ENCODE results near the gene NREP. TPM values are rescaled to one million over a fixed set of nuclear protein-coding genes. Genes with fewer than 3 reads are reported as not detected.

The NREP gene
- total and polyA plus RNA-seq, 2 donors (not counting 3 experiments of a cell fraction or from before 2014, with no cell fraction given) = 96.7 to 112 TPM

DNA sequence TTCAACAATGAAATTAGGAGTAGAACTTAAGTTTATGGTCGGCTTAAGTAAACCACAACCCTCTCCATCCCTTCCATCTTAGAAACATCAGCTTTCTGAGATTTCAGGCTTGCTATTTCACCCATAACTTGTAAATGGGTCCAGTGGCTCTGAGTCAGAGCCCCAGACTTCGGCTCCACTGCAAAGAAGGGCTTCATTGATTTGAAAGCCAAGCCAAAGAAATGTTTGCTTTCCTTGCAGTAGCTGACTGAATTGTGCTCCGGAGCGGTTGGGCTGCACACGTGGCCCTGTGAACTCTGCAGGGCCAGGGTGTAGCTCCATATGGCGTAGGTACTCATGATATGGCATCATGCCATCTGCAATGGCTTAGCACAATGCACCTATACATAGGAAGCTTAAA is 57.0 kb downstream of the NREP start:
- no peaks in the 10 kb centered on the region for H3K79me2 ChIP-seq (ENCODE audit: control insufficient read depth, insufficient read depth, low read length)
- no peak overlapping the region for H3K27ac ChIP-seq (ENCODE audit: insufficient read depth, low read depth, low read length)
- dilution Hi-C loops (cut with MboI; ENCODE audit: extremely low pct_ligation_motif_present, low sequenced_read_pairs) = no loop called here
- BruUV-seq (replicated peaks) = no TSS peak
- H3K9me3 ChIP-seq (replicated peaks; ENCODE audit: control insufficient read depth, insufficient read depth, low read length) = no peaks in the 10 kb centered on the region
- intact Hi-C loops (cut with micrococcal nuclease) = no loop called here
- no peak overlapping the region for H2AFZ ChIP-seq (ENCODE audit: low read depth, low read length)
- peaks cover 12% of the 10 kb centered on the region for H3K4me1 ChIP-seq (ENCODE audit: control insufficient read depth, extremely low read depth, insufficient read depth, low read length)
- FAIRE-seq = no peak
- H3K27me3 ChIP-seq (ENCODE audit: control insufficient read depth in 2 of 2, insufficient read depth in 2 of 2, low read length in 2 of 2) = no peaks in the 10 kb centered on the region
- POLR2A ChIA-PET = no interaction called here
- H3K4me2 ChIP-seq (ENCODE audit: insufficient read depth, low read length) = no peak overlapping the region
- no peaks in the 10 kb centered on the region for H3K36me3 ChIP-seq (ENCODE audit: control insufficient read depth in 2 of 2, extremely low read depth in 1 of 2, insufficient read depth in 2 of 2, low read length in 2 of 2)
- H3K4me3 ChIP-seq (replicated peaks in 1 of 3; ENCODE audit: insufficient read depth in 1 of 3, low read depth in 1 of 3, low read length in 3 of 3) = no peak overlapping the region
- no peak for DNase-seq (ENCODE audit: low read depth, low spot score)
- no peak for TF ChIP-seq POLR2A (IDR thresholded peaks at IDR 0.05; ENCODE audit: low read depth, low read length)
- no peak for TF ChIP-seq MAX (IDR thresholded peaks at IDR 0.05; ENCODE audit: insufficient read depth, insufficient read length)
- TF ChIP-seq JUN (IDR thresholded peaks at IDR 0.05; ENCODE audit: borderline replicate concordance, insufficient read depth, insufficient read length, low read depth) = no peak
- TF ChIP-seq CTCF (IDR thresholded peaks at IDR 0.05; ENCODE audit: extremely low read depth in 1 of 2, insufficient read depth in 1 of 2, low read depth in 1 of 2, low read length in 2 of 2) = no peak
- TF ChIP-seq POLR2AphosphoS5 (IDR thresholded peaks at IDR 0.05; ENCODE audit: insufficient read depth, low read depth, low read length) = no peak
- TF ChIP-seq MYC (IDR thresholded peaks at IDR 0.05; ENCODE audit: low read depth, low read length) = no peak
- TF ChIP-seq GATA2 (IDR thresholded peaks at IDR 0.05; ENCODE audit: insufficient read depth, insufficient read length, low read depth, low read length) = no peak
- no peak for TF ChIP-seq FOS (IDR thresholded peaks at IDR 0.05; ENCODE audit: borderline replicate concordance, insufficient read depth, low read length)
- no peak for TF ChIP-seq EZH2 (IDR thresholded peaks at IDR 0.05; ENCODE audit: borderline replicate concordance, low read depth, low read length, severe bottlenecking)
- H3K9me1 ChIP-seq (replicated peaks; ENCODE audit: control insufficient read depth, extremely low read depth, insufficient read depth, low read length) = no peaks in the 10 kb centered on the region
- CTCF ChIA-PET = interaction anchor here (0.6 to 4.8 kb wide), 2 partner anchors 148 to 460 kb away, joined by 3 to 87 read pairs; no protein-coding TSS in a partner anchor
- H3K9ac ChIP-seq (replicated peaks; ENCODE audit: extremely low read depth, insufficient read depth, low read length) = no peak overlapping the region
- no peaks in the 10 kb centered on the region for H4K20me1 ChIP-seq (replicated peaks; ENCODE audit: control insufficient read depth, extremely low read depth, insufficient read depth, low read length)

Data from endothelial cell of umbilical vein (primary cell).